GM10266 (cell line): ENCODE measurements around the gene SLC36A4.

Experiments
- DNase-seq: peaks from one replicate; pipeline ENCODE4 v3.0.0; 2012; ENCODE audit errors: extremely low spot score
- CTCF ChIP-seq: IDR thresholded peaks from 2 replicates; pipeline ENCODE4 v1.5.1; 2012; ENCODE audit warnings: mild to moderate bottlenecking, low read depth; ENCODE audit not compliant: control insufficient read depth, insufficient read depth; ENCODE audit errors: missing control alignments

The SLC36A4 gene

GRCh38 chr11:93212094-93212493, 14.3 kb upstream of the SLC36A4 start:
- DNase-seq, result no peak
- no peak for TF ChIP-seq CTCF

GRCh38 chr11:93209466-93209865, 11.7 kb upstream of the SLC36A4 start:
- no peak for DNase-seq
- TF ChIP-seq CTCF, result no peak

- no peak for TF ChIP-seq CTCF
- DNase-seq, result no peak
Measured at GRCh38 chr11:93208663-93209270, 11.0 kb upstream of the SLC36A4 start.

GRCh38 chr11:93199616-93200015, 1.8 kb upstream of the SLC36A4 start:
- no peak for TF ChIP-seq CTCF
- no peak for DNase-seq

GRCh38 chr11:93198215-93198845, 539 bp upstream of the SLC36A4 start:
- TF ChIP-seq CTCF, result no peak
- DNase-seq, result no peak

- no peak for DNase-seq
- peak; percentile 20 for TF ChIP-seq CTCF
Measured at GRCh38 chr11:93196816-93197379, 893 bp downstream of the SLC36A4 start.

- DNase-seq, result no peak
- no peak for TF ChIP-seq CTCF
Measured at GRCh38 chr11:93194673-93195291, 3.0 kb downstream of the SLC36A4 start.
